GM21576 (cell line): ENCODE measurements around the gene UCN.
"Not testable (repeated sequence)": the region's sequence is repeated elsewhere in the genome, so short reads cannot be mapped to it uniquely, and the experiment has no call there.

ENCODE experiments used
- ATAC-seq: cut with Tn5 transposase; IDR thresholded peaks from one replicate; pipeline ENCODE4 v1.9.1; 2021; ENCODE audit warnings: mild to moderate bottlenecking, moderate library complexity; ENCODE audit not compliant: unreplicated experiment

Gene UCN

GRCh38 chr2:27285481-27285880 lies 22.8 kb downstream of the UCN start:
- ATAC-seq = no peak

DNA sequence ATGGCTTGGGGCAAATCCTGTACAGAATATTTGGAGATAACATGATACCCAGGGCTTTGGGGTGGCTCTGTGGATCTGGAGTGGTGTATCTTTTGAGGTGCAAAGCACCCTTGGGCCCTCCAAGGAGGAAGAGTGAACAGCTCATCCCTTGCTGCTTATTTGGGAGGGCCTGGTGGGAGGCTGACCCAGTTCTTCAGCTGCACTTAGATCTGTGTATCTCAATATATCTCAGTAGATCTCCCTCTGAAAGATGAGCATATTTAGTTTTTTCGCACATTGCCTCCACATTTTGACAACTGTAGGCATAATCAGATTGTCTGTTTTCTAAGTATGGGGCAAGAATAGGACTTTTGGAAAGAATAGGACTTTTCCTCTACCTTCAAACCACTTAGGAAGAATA lies 23.2 kb downstream of the UCN start:
- ATAC-seq = no peak

- ATAC-seq = no peak
These were observed 25.4 kb downstream of the UCN start for GRCh38 chr2:27282892-27283291.

DNA sequence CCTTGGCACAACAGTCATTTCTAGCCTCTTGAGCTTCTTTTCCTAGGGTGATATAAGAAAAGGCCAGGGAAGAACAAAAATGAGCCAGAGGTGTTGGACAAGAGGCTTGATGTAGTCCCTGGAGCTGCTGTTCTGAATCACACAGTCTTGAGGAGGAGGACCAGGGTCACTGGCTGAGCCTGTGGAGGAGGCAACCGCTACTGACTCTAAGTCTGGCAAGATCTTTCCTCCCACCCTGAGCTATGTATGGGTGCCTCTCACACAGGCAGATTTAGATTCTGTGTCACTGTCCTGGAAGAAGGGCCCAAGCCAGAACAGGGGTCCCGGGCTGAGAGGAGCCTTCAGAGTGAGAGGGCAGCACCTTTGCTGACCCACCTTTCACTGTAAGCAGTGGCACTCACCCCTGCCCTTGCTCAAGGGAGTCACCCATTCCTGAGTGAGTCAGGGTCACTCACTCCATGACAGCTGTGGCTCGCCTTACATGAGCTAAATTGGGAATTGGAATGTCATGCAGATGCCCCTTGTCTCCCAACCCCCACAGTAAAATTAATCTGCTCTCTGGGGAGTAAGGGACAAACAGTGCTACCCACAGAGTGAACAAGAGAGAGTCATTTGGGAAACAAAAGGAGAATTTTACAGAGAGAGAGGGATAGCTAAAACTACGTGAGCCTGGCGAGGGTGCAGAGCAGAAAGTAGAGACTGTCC lies 26.2 kb downstream of the UCN start, which contains the start of gene TRIM54:
Gene TRIM54 (plus strand): TSS at position 575 of the 705 bp plus-strand sequence. CDS start 303 bp downstream, outside the sequence.
- no peak for ATAC-seq

- no peak for ATAC-seq
These were observed 26.8 kb downstream of the UCN start for GRCh38 chr2:27281442-27281841.

- no peak for ATAC-seq
These were observed 27.4 kb downstream of the UCN start for GRCh38 chr2:27280826-27281225.

DNA sequence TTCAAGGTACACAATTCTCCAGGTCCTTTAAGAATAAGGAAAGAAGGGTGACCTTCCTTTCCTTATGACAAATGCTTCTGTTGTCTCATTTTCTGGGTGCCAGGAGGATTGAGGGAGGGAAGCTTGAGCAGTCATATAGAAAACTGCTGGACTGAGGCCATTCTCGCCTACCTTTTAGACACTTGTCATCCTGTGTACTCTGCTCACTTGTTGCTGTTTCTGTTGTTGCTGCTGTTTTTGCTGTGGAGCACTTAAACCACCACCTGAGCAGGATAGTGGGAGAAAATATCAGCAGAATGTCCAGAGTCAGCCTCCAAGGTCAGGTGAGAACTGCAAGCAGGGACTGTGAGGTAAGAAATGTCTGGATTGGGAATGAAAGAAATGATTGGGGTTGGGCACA lies 30.2 kb downstream of the UCN start:
- no peak for ATAC-seq

- ATAC-seq = no peak
These were observed 32.8 kb downstream of the UCN start, which contains the start of gene DNAJC5G for GRCh38 chr2:27275211-27276150. DNAJC5G (plus strand) TSS chr2:27275433; CDS start chr2:27276729, 1,296 bp downstream.

- ATAC-seq = not testable (repeated sequence)
These were observed 35.4 kb downstream of the UCN start for GRCh38 chr2:27272537-27273522.

GRCh38 chr2:27271631-27272340 lies 36.5 kb downstream of the UCN start:
- no peak for ATAC-seq

DNA sequence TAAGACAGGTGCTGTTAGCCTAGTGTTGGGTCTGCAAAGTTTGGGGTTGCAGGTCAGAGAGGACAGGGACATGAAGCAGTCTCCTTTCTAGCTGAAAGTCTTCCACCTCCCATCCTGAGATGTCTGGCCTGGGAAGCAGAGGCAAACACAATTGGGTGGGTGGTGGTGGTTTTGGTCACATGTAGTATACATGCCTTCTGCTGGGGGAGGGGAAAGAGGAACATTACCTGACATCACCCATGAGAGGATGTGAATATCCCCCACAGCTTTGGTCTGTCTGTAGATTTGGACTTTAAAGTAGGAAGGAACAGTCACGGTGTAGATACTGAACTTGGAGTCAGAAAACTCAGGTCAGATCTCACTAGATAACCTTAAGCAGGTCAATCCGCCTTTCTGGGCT lies 37.6 kb downstream of the UCN start:
- no peak for ATAC-seq

GRCh38 chr2:27270131-27270530 lies 38.1 kb downstream of the UCN start:
- no peak for ATAC-seq

DNA sequence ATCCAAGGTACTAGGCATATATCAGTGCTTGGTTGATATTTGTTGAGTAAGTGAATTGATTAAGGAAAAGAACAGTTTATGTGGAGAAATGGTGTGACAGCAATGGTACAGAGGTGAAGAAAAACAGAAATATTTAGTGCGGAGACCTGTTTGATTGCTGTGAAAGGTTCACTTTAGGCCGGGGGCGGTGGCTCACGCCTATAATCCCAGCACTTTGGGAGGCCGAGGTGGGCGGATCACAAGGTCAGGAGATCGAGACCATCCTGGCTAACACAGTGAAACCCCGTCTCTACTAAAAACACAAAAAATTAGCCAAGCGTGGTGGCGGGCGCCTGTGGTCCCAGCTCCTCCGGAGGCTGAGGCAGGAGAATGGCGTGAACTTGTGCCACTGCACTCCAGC lies 39.9 kb downstream of the UCN start:
- ATAC-seq = not testable (repeated sequence)

GRCh38 chr2:27265536-27265870 lies 42.7 kb downstream of the UCN start:
- ATAC-seq = no peak

- no peak for ATAC-seq
These were observed 43.3 kb downstream of the UCN start for GRCh38 chr2:27264753-27265535.

GRCh38 chr2:27264253-27264752 lies 43.9 kb downstream of the UCN start:
- no peak for ATAC-seq

DNA sequence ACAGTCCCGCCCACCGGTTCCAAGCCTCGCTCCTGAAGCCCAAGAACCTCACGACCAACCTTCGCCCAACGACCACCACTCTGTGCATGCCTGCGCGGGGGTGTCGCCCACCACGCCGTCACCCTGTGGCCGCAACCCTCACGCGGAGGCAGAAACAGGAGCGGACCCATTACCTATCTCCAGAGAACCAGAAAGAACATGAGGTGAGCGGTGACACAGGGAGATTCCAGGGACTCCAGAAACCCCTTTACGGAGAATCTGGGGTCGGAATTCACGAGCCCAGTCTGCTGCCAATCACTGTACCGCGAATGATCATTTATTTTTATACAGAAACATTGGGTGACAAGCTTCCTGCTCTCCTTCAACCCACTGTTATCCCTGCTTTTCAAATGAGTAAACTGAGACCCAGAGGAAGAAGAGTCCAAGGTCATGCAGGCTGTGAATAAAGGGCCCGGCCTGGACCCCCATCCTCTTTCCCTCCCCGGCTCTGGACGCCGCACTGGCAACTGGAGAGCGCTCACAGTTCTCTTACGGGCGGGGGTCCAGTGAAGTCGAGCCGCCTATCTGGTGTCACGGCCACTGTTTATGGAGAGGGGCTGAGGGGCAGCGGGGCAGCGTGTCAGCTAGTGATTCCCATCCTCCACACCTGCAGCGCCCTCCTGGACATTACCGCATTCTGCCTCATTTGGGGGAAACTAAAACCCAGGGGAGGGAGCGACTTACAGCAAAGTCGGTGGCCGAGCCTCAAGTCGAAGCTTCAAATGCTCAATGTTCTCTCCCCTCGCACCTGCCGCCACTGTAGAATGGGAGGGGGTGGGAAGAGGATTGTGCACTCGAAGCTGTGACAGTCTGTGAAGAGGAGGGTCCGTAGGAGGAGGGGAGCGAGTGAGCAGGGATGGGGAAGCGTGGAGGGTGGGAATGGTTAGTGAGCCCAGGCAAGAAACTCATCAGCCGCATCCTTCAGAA lies 44.7 kb downstream of the UCN start:
- ATAC-seq = no peak
